ENCODE data around the gene SH2D4B. TPM values are rescaled to one million over a fixed set of nuclear protein-coding genes. Genes with fewer than 3 reads are reported as not detected.

The SH2D4B gene
- total RNA-seq, 1 experiment from 2014 or later: 0.07 TPM

DNA sequence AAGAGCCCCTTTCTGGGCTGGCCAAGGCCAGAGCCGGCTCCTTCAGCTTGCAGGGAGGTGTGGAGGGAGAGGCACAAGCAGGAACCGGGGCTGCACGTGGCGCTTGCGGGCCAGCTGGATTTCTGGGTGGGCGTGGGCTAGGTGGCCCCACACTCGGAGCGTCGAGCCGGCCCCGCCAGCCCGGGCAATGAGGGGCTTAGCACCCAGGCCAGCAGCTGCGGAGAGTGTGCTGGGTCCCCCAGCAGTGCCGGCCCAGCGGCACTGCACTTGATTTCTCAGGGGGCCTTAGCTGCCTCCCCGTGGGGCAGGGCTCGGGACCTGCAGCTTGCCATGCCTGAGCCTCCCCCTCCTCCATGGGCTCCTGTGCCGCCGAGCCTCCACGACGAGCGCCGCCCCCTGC is 48.1 kb downstream of the SH2D4B start:
- Histone ChIP-seq H4K20me1 (ENCODE audit: control insufficient read depth, insufficient read depth, insufficient read length) (no peaks in the 10 kb centered on the region), H3K27me3 (ENCODE audit: insufficient read depth, low read length) (no peaks in the 10 kb centered on the region), H3K14ac (ENCODE audit: insufficient read depth, low read length) (no peak overlapping the region), H2BK20ac (ENCODE audit: low read depth, low read length, poor library complexity, severe bottlenecking) (no peak overlapping the region), H4K8ac (replicated peaks; ENCODE audit: insufficient read length, low read depth, low read length) (no peak overlapping the region), H3K23ac (ENCODE audit: insufficient read length, low read depth, low read length) (no peak overlapping the region), H3K56ac (ENCODE audit: insufficient read length, low read depth, low read length) (no peak overlapping the region), H3K4me2 (ENCODE audit: insufficient read depth, insufficient read length, low read length) (no peak overlapping the region), H3K18ac (ENCODE audit: insufficient read length, low read depth, low read length) (no peak overlapping the region), H2AK5ac (ENCODE audit: insufficient read length, low read length) (no peak overlapping the region), H3T11ph (ENCODE audit: low read length) (no peak overlapping the region), H4K5ac (ENCODE audit: insufficient read length, low read depth, low read length) (no peak overlapping the region), H2BK5ac (ENCODE audit: insufficient read length, low read length) (no peak overlapping the region), H3K23me2 (ENCODE audit: insufficient read length, low read depth, low read length, poor library complexity, severe bottlenecking) (no peaks in the 10 kb centered on the region), H3K9ac (ENCODE audit: extremely low read depth, insufficient read length, low read length) (no peak overlapping the region), H2BK12ac (ENCODE audit: insufficient read length, low read depth, low read length) (no peak overlapping the region), H3K27ac (ENCODE audit: insufficient read length, low read depth, low read length) (no peak overlapping the region), H3K9me3 (ENCODE audit: control insufficient read depth, low read depth, low read length) (no peaks in the 10 kb centered on the region), H2AFZ (ENCODE audit: low read length) (no peak overlapping the region), H3K4me1 (ENCODE audit: insufficient read depth, low read length) (no peaks in the 10 kb centered on the region; the same call in 1 of the 2 replicates), H3K79me2 (ENCODE audit: insufficient read depth, low read length) (no peaks in the 10 kb centered on the region), H2BK120ac (ENCODE audit: low read depth, low read length, poor library complexity, severe bottlenecking) (no peak overlapping the region), H3K79me1 (ENCODE audit: insufficient read depth, low read depth, low read length, poor library complexity, severe bottlenecking) (no peaks in the 10 kb centered on the region), H3K4ac (ENCODE audit: low read depth, low read length) (no peak overlapping the region), H4K91ac (ENCODE audit: insufficient read length, low read depth, low read length) (no peak overlapping the region), H2BK15ac (ENCODE audit: low read depth, low read length) (no peak overlapping the region)
- Mint-ChIP-seq H3K9me3 (peaks cover 3 to 15% of the 10 kb centered on the region in 2 experiments; a peak in 4 of 5 replicates), H3K4me1 (peaks cover 10% of the 10 kb centered on the region in 2 experiments), H3K27ac (no peak overlapping the region), H3K4me3 (no peak overlapping the region), H3K36me3 (ENCODE audit: insufficient read depth in 1 of 3, low read depth in 3 of 3) (peaks cover 0 to 4% (median 3%) of the 10 kb centered on the region in 3 experiments; a peak in 3 of 7 replicates), H3K27me3 (ENCODE audit: low read depth) (peaks cover 5% of the 10 kb centered on the region; the same call in 1 of the 2 replicates)
- TF ChIP-seq, protein P1, sequence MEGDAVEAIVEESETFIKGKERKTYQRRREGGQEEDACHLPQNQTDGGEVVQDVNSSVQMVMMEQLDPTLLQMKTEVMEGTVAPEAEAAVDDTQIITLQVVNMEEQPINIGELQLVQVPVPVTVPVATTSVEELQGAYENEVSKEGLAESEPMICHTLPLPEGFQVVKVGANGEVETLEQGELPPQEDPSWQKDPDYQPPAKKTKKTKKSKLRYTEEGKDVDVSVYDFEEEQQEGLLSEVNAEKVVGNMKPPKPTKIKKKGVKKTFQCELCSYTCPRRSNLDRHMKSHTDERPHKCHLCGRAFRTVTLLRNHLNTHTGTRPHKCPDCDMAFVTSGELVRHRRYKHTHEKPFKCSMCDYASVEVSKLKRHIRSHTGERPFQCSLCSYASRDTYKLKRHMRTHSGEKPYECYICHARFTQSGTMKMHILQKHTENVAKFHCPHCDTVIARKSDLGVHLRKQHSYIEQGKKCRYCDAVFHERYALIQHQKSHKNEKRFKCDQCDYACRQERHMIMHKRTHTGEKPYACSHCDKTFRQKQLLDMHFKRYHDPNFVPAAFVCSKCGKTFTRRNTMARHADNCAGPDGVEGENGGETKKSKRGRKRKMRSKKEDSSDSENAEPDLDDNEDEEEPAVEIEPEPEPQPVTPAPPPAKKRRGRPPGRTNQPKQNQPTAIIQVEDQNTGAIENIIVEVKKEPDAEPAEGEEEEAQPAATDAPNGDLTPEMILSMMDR (conservative IDR thresholded peaks at IDR 0.05): no peak
- DNase-seq: no peak
- no CpG with 5 or more reads among the region's 23 CpGs for WGBS (ENCODE audit: extremely low coverage, insufficient read length, low lambda C conversion rate)
